Endothelial cell of umbilical vein (primary cell): Measurements from ENCODE around the gene CUX1. TPM values are rescaled to one million over a fixed set of nuclear protein-coding genes. Genes with fewer than 3 reads are reported as not detected.

ENCODE experiments used
- BruUV-seq: library from RNA; stranded (reverse); fragments of 400-500 nt; replicated peaks from 2 replicates; lab custom pipeline; 2021; lab: Mats Ljungman, UMichigan
- CTCF ChIA-PET: fragments of 300-600, 350-600 bp; sonication (Branson Sonifier 250); formaldehyde crosslinking; loops from one replicate; lab custom pipeline; 2021; ENCODE audit warnings: antibody characterized with exemption, inconsistent platforms; lab: Charles Lee
- POLR2A ChIA-PET: fragments of 300-600, 350-600 bp; sonication (Branson Sonifier 250); formaldehyde crosslinking; loops from one replicate; lab custom pipeline; 2021; ENCODE audit warnings: antibody characterized with exemption, inconsistent platforms; lab: Charles Lee
- DNase-seq: peaks from one replicate; pipeline ENCODE4 v3.0.0-alpha.2; 2011; ENCODE audit warnings: low read depth, low spot score
- FAIRE-seq: peaks from 2 replicates; lab custom pipeline; 2011; peaks lifted over from hg19 to GRCh38; lab: Jason Lieb, UNC
- H2AFZ ChIP-seq: 2 replicates; pipeline ENCODE4 v1.6.0; 2012; ENCODE audit warnings: low read depth, low read length, control low read depth, inconsistent platforms
- H3K27ac ChIP-seq: 2 replicates; pipeline ENCODE4 v1.5.1; 2011; ENCODE audit warnings: low read depth, mild to moderate bottlenecking, control low read depth, low read length, moderate library complexity; ENCODE audit not compliant: insufficient read depth
- H3K27me3 ChIP-seq, 2 experiments: 2 replicates each; pipeline versions ENCODE4 v1.6.0 to v1.6.1; 2011; ENCODE audit warnings: low read length in 2 of 2, mixed read lengths in 1 of 2; ENCODE audit not compliant: control insufficient read depth in 2 of 2, insufficient read depth in 2 of 2
- H3K36me3 ChIP-seq, 2 experiments: 2 replicates in 1 of 2; 3 replicates in 1 of 2; pipeline ENCODE4 v1.5.1; 2011; ENCODE audit warnings: low read length in 2 of 2, mild to moderate bottlenecking in 1 of 2, moderate library complexity in 1 of 2; ENCODE audit not compliant: control insufficient read depth in 2 of 2, insufficient read depth in 2 of 2; ENCODE audit errors: extremely low read depth in 1 of 2
- H3K4me1 ChIP-seq: 3 replicates; pipeline ENCODE4 v1.5.1; 2011; ENCODE audit warnings: mild to moderate bottlenecking, low read length; ENCODE audit not compliant: control insufficient read depth, insufficient read depth; ENCODE audit errors: extremely low read depth
- H3K4me2 ChIP-seq: 2 replicates; pipeline ENCODE4 v1.6.1; 2011; ENCODE audit warnings: low read length, control low read depth, mixed read lengths; ENCODE audit not compliant: insufficient read depth
- H3K4me3 ChIP-seq, 3 experiments: fragments of 200-600 bp in 1 of 3; sonication (generic), shearing (Covaris generic) in 1 of 3; replicated peaks in 1 of 3; 2 replicates each; pipeline ENCODE4 v1.5.1; 2011 to 2016; ENCODE audit warnings: control low read depth in 3 of 3, low read length in 3 of 3, mild to moderate bottlenecking in 2 of 3, inconsistent platforms in 1 of 3, low read depth in 1 of 3, moderate library complexity in 1 of 3; ENCODE audit not compliant: insufficient read depth in 1 of 3
- H3K79me2 ChIP-seq: 2 replicates; pipeline ENCODE4 v1.6.0; 2012; ENCODE audit warnings: low read length, inconsistent platforms; ENCODE audit not compliant: control insufficient read depth, insufficient read depth
- H3K9ac ChIP-seq: replicated peaks from 2 replicates; pipeline ENCODE3; 2011; ENCODE audit warnings: low read length, control low read depth; ENCODE audit not compliant: insufficient read depth; ENCODE audit errors: extremely low read depth
- H3K9me1 ChIP-seq: replicated peaks from 3 replicates; pipeline ENCODE4 v1.6.0; 2011; ENCODE audit warnings: mild to moderate bottlenecking, low read length; ENCODE audit not compliant: control insufficient read depth, insufficient read depth; ENCODE audit errors: extremely low read depth
- H3K9me3 ChIP-seq: replicated peaks from 2 replicates; pipeline ENCODE4 v1.5.1; 2012; ENCODE audit warnings: low read length, inconsistent platforms; ENCODE audit not compliant: control insufficient read depth, insufficient read depth
- H4K20me1 ChIP-seq: replicated peaks from 2 replicates; pipeline ENCODE3; 2011; ENCODE audit warnings: mild to moderate bottlenecking, low read length; ENCODE audit not compliant: control insufficient read depth, insufficient read depth; ENCODE audit errors: extremely low read depth
- EZH2 ChIP-seq: IDR thresholded peaks from 2 replicates; pipeline ENCODE4 v1.6.1; 2012; ENCODE audit warnings: borderline replicate concordance, low read depth, mild to moderate bottlenecking, moderate library complexity, low read length, inconsistent platforms; ENCODE audit not compliant: severe bottlenecking
- FOS ChIP-seq: IDR thresholded peaks from 2 replicates; pipeline ENCODE4 v1.6.1; 2011; ENCODE audit warnings: mild to moderate bottlenecking, low read length, moderate library complexity, borderline replicate concordance; ENCODE audit not compliant: insufficient read depth
- GATA2 ChIP-seq: IDR thresholded peaks from 2 replicates; pipeline ENCODE4 v1.7.0; 2011; ENCODE audit warnings: low read depth, mild to moderate bottlenecking, moderate library complexity, mixed read lengths, low read length; ENCODE audit not compliant: insufficient read length, insufficient read depth
- JUN ChIP-seq: IDR thresholded peaks from 2 replicates; pipeline ENCODE4 v1.6.1; 2011; ENCODE audit warnings: borderline replicate concordance, low read depth; ENCODE audit not compliant: insufficient read length, insufficient read depth
- MAX ChIP-seq: IDR thresholded peaks from 2 replicates; pipeline ENCODE4 v1.6.1; 2011; ENCODE audit not compliant: insufficient read depth, insufficient read length
- MYC ChIP-seq: IDR thresholded peaks from one replicate; pipeline ENCODE4 v1.6.1; 2011; ENCODE audit warnings: mild to moderate bottlenecking, low read depth, low read length
- POLR2A ChIP-seq: IDR thresholded peaks from 2 replicates; pipeline ENCODE4 v1.6.1; 2012; ENCODE audit warnings: low read depth, mild to moderate bottlenecking, control low read depth, low read length
- POLR2AphosphoS5 ChIP-seq: IDR thresholded peaks from 2 replicates; pipeline ENCODE4 v1.6.1; 2012; ENCODE audit warnings: low read depth, mild to moderate bottlenecking, control low read depth, low read length, moderate library complexity; ENCODE audit not compliant: insufficient read depth
- dilution Hi-C: fragments of 300-500 bp; cut with MboI; formaldehyde crosslinking; loops from one replicate; pipeline ENCODE4 v1.15.0; 2019; ENCODE audit warnings: low sequenced_read_pairs; ENCODE audit not compliant: extremely low pct_ligation_motif_present
- intact Hi-C: fragments of 100-400 bp; cut with micrococcal nuclease; formaldehyde crosslinking; loops from one replicate; pipeline ENCODE4 v1.10.0; 2022
- polyA plus RNA-seq, 4 experiments: library from polyadenylated mRNA; depleted of rRNA in 3 of 4; stranded (reverse) in 3 of 4; unstranded in 1 of 4; fragments of >200 nt; gene quantifications; 2 replicates each; pipeline versions ENCODE4 v1.2.1 to v1.2.3, GENCODE V29; 2011 to 2012; ENCODE audit warnings: missing spikeins in 1 of 4
- total RNA-seq: library from RNA; stranded (reverse); gene quantifications from 2 replicates; pipeline ENCODE4 v1.2.3, GENCODE V29; 2021
- TF ChIP-seq, protein P1 (sequence below), 2 donors: IDR thresholded peaks; 1 replicate in 1 of 2; 2 replicates in 1 of 2; pipeline ENCODE4 v1.5.1; 2011; ENCODE audit warnings: low read length in 2 of 2, mild to moderate bottlenecking in 2 of 2, moderate library complexity in 2 of 2, control low read depth in 1 of 2, inconsistent platforms in 1 of 2, low read depth in 1 of 2; ENCODE audit not compliant: insufficient read depth in 1 of 2; ENCODE audit errors: extremely low read depth in 1 of 2

Gene CUX1
- total and polyA plus RNA-seq, 2 donors (not counting 3 experiments of a cell fraction or from before 2014, with no cell fraction given): 13.8 to 49.8 TPM

- no peaks in the 10 kb centered on the region for H3K9me1 ChIP-seq
- no peak overlapping the region for H3K27ac ChIP-seq
- FAIRE-seq (no peak), DNase-seq (no peak)
- H3K4me3 ChIP-seq: no peak overlapping the region
- no peak overlapping the region for H3K9ac ChIP-seq
- H2AFZ ChIP-seq: no peak overlapping the region
- intact Hi-C loops: no loop called here
- no peaks in the 10 kb centered on the region for H3K36me3 ChIP-seq
- H3K4me1 ChIP-seq: no peaks in the 10 kb centered on the region
- no peak overlapping the region for H3K4me2 ChIP-seq
- BruUV-seq: no TSS peak
- no peak for TF ChIP-seq POLR2AphosphoS5
- no peak for TF ChIP-seq FOS
- no peak for TF ChIP-seq EZH2
- TF ChIP-seq, protein P1, sequence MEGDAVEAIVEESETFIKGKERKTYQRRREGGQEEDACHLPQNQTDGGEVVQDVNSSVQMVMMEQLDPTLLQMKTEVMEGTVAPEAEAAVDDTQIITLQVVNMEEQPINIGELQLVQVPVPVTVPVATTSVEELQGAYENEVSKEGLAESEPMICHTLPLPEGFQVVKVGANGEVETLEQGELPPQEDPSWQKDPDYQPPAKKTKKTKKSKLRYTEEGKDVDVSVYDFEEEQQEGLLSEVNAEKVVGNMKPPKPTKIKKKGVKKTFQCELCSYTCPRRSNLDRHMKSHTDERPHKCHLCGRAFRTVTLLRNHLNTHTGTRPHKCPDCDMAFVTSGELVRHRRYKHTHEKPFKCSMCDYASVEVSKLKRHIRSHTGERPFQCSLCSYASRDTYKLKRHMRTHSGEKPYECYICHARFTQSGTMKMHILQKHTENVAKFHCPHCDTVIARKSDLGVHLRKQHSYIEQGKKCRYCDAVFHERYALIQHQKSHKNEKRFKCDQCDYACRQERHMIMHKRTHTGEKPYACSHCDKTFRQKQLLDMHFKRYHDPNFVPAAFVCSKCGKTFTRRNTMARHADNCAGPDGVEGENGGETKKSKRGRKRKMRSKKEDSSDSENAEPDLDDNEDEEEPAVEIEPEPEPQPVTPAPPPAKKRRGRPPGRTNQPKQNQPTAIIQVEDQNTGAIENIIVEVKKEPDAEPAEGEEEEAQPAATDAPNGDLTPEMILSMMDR (IDR thresholded peaks at IDR 0.05; ENCODE audit: extremely low read depth in 1 of 2, insufficient read depth in 1 of 2, low read depth in 1 of 2, low read length in 2 of 2): no peak
- no peak for TF ChIP-seq POLR2A
- no peak for TF ChIP-seq MAX
- no peak for TF ChIP-seq JUN
- TF ChIP-seq GATA2: no peak
- TF ChIP-seq MYC: no peak
- ChIA-PET CTCF (no interaction called here), POLR2A (no interaction called here)
- dilution Hi-C loops: no loop called here
- H3K79me2 ChIP-seq: no peaks in the 10 kb centered on the region
- H4K20me1 ChIP-seq: no peaks in the 10 kb centered on the region
- no peaks in the 10 kb centered on the region for H3K9me3 ChIP-seq
- no peaks in the 10 kb centered on the region for H3K27me3 ChIP-seq
These were observed 167.9 kb downstream of the CUX1 start for GRCh38 chr7:101985057-101985902.
